GM12878 (cell line): ENCODE results near the gene TCP11. TPM values are rescaled to one million over a fixed set of nuclear protein-coding genes. Genes with fewer than 3 reads are reported as not detected.

Source experiments
- ATAC-seq: fragments of 200-7000 bp; cut with Tn5 transposase; 3 replicates; pipeline ENCODE4 v1.9.1; 2020; ENCODE audit warnings: mild to moderate bottlenecking, moderate library complexity
- BruUV-seq: library from RNA; stranded (reverse); fragments of 400-500 nt; replicated peaks from 2 replicates; lab custom pipeline; 2021; lab: Mats Ljungman, UMichigan
- CTCF ChIA-PET: fragments of 300-600 bp; sonication (Branson Sonifier 250); formaldehyde crosslinking; extraction: SDS; loops from one replicate; lab custom pipeline; 2021; ENCODE audit warnings: inconsistent platforms; lab: Yijun Ruan, JAX
- POLR2A ChIA-PET: fragments of 350-600 bp; formaldehyde crosslinking; extraction: SDS; loops from one replicate; lab custom pipeline; 2021; ENCODE audit warnings: inconsistent platforms; lab: Charles Lee
- RAD21 ChIA-PET: fragments of 300-600 bp; sonication (Branson Sonifier 250); formaldehyde crosslinking; loops from one replicate; lab custom pipeline; 2023; ENCODE audit warnings: antibody characterized with exemption; ENCODE audit not compliant: unreplicated experiment; lab: Charles Lee
- SMC1A ChIA-PET: fragments of 300-600 bp; sonication (Branson Sonifier 250); formaldehyde crosslinking; loops from one replicate; lab custom pipeline; 2023; ENCODE audit not compliant: unreplicated experiment, uncharacterized antibody; lab: Charles Lee
- DNase-seq: peaks from one replicate; pipeline ENCODE4 v3.0.0-alpha.2; 2011; ENCODE audit warnings: low read depth, low spot score
- FAIRE-seq: peaks from 3 replicates; lab custom pipeline; 2011; peaks lifted over from hg19 to GRCh38; lab: Jason Lieb, UNC
- H2AFZ ChIP-seq: 2 replicates; pipeline ENCODE4 v1.6.0; 2011; ENCODE audit warnings: low read depth, low read length, control low read depth; ENCODE audit not compliant: control insufficient read depth
- H3K27ac ChIP-seq: 2 replicates; pipeline ENCODE4 v1.5.1; 2011; ENCODE audit warnings: control low read depth; ENCODE audit not compliant: control insufficient read depth, insufficient read depth
- H3K27me3 ChIP-seq, 2 experiments: replicated peaks in 1 of 2; 2 replicates each; pipeline versions ENCODE4 v1.6.0 to v1.6.1; 2011; ENCODE audit warnings: low read length in 1 of 2; ENCODE audit not compliant: control insufficient read depth in 2 of 2, insufficient read depth in 2 of 2
- H3K36me3 ChIP-seq, 2 experiments: 2 replicates each; pipeline ENCODE4 v1.5.1; 2011; ENCODE audit warnings: low read length in 1 of 2; ENCODE audit not compliant: control insufficient read depth in 2 of 2, insufficient read depth in 2 of 2
- H3K4me1 ChIP-seq: 2 replicates; pipeline ENCODE4 v1.6.1; 2011; ENCODE audit warnings: mild to moderate bottlenecking, low read length, moderate library complexity, mixed read lengths; ENCODE audit not compliant: control insufficient read depth, insufficient read depth
- H3K4me2 ChIP-seq: 2 replicates; pipeline ENCODE4 v1.6.0; 2011; ENCODE audit warnings: control low read depth; ENCODE audit not compliant: control insufficient read depth, insufficient read depth
- H3K4me3 ChIP-seq: fragments of 200-600 bp; sonication (generic); 2 replicates; pipeline ENCODE4 v1.5.1; 2016
- H3K79me2 ChIP-seq: 2 replicates; pipeline ENCODE4 v1.6.0; 2011; ENCODE audit warnings: low read length; ENCODE audit not compliant: control insufficient read depth, insufficient read depth
- H3K9ac ChIP-seq: 2 replicates; pipeline ENCODE4 v1.8.0; 2011; ENCODE audit warnings: low read length, control low read depth, mixed read lengths; ENCODE audit not compliant: control insufficient read depth, insufficient read depth
- H3K9me3 ChIP-seq: replicated peaks from 3 replicates; pipeline ENCODE4 v1.5.1; 2011; ENCODE audit warnings: mild to moderate bottlenecking, low read length; ENCODE audit not compliant: control insufficient read depth, insufficient read depth
- H4K20me1 ChIP-seq: 2 replicates; pipeline ENCODE4 v1.6.0; 2011; ENCODE audit not compliant: control insufficient read depth, insufficient read depth
- BCL3 ChIP-seq: IDR thresholded peaks from 2 replicates; pipeline ENCODE4 v1.6.1; 2011; ENCODE audit warnings: borderline replicate concordance, low read depth, mild to moderate bottlenecking, moderate library complexity, low read length; ENCODE audit not compliant: insufficient read depth, poor library complexity, severe bottlenecking
- BCLAF1 ChIP-seq: fragments of 450-650 bp; IDR thresholded peaks from 2 replicates; pipeline ENCODE4 v1.6.1; 2017; ENCODE audit warnings: antibody characterized with exemption, mild to moderate bottlenecking, moderate library complexity
- BHLHE40 ChIP-seq, 2 experiments: fragments of 450-650 bp in 1 of 2; IDR thresholded peaks; 2 replicates each; pipeline ENCODE4 v1.6.1; 2011 to 2017; ENCODE audit warnings: low read depth in 2 of 2, borderline replicate concordance in 1 of 2, improper control_type of control experiment in 1 of 2, low read length in 1 of 2, mild to moderate bottlenecking in 1 of 2
- CEBPZ ChIP-seq: fragments of 150-350 bp; IDR thresholded peaks from 2 replicates; pipeline ENCODE4 v1.6.1; 2016; ENCODE audit warnings: low read depth, low read length
- HDGF ChIP-seq: fragments of 450-650 bp; IDR thresholded peaks from 2 replicates; pipeline ENCODE4 v1.6.1; 2016; ENCODE audit warnings: antibody characterized with exemption
- IKZF2 ChIP-seq, 2 experiments: fragments of 450-650 bp; IDR thresholded peaks; 2 replicates each; pipeline ENCODE4 v1.6.1; 2017; ENCODE audit warnings: mild to moderate bottlenecking in 2 of 2, moderate library complexity in 2 of 2
- IRF4 ChIP-seq: IDR thresholded peaks from 2 replicates; pipeline ENCODE4 v1.6.1; 2011; ENCODE audit warnings: low read depth, low read length
- MXI1 ChIP-seq: fragments of 150-350 bp; IDR thresholded peaks from 2 replicates; pipeline ENCODE4 v1.6.1; 2011; ENCODE audit warnings: low read depth, mild to moderate bottlenecking, inconsistent platforms, low read length, improper control_type of control experiment
- NFYA ChIP-seq: IDR thresholded peaks from 2 replicates; pipeline ENCODE4 v1.6.1; 2011; ENCODE audit warnings: low read depth, mild to moderate bottlenecking, low read length, improper control_type of control experiment, borderline replicate concordance
- RAD21 ChIP-seq: IDR thresholded peaks from 2 replicates; pipeline ENCODE4 v1.6.1; 2011; ENCODE audit warnings: mild to moderate bottlenecking, low read depth, low read length, moderate library complexity; ENCODE audit not compliant: insufficient read depth
- RCOR1 ChIP-seq: conservative IDR thresholded peaks from 2 replicates; pipeline ENCODE4 v1.6.1; 2012; ENCODE audit warnings: low read depth, low read length, improper control_type of control experiment
- ZNF24 ChIP-seq: fragments of 450-650 bp; IDR thresholded peaks from 2 replicates; pipeline ENCODE4 v1.6.1; 2017; ENCODE audit warnings: antibody characterized with exemption, mild to moderate bottlenecking
- WGBS: methylation state at CpG from one replicate; pipeline ENCODE4 v1.1.6; 2016; ENCODE audit warnings: low lambda C conversion rate; ENCODE audit not compliant: insufficient replicate concordance, insufficient coverage; ENCODE audit errors: missing lambda C conversion rate; 5-methylcytosine and 5-hydroxymethylcytosine counted together
- in situ Hi-C: fragments of 300-500 bp; cut with MboI; formaldehyde crosslinking; loops from 9 replicates; pipeline ENCODE4 v1.14.3; 2018; ENCODE audit warnings: mixed read lengths
- intact Hi-C: fragments of 100-400 bp; cut with micrococcal nuclease; formaldehyde crosslinking; loops from one replicate; pipeline ENCODE4 v1.14.2; 2022; ENCODE audit not compliant: unreplicated experiment
- polyA plus RNA-seq, 11 experiments: library from polyadenylated mRNA; depleted of rRNA in 4 of 11; unstranded in 6 of 11; stranded (reverse) in 5 of 11; fragments of >200 nt; fragmentation: Nextera tagmentation in 4 of 11; fragmentation: Illumina TruSeq in 1 of 11; extraction: Ambion mirVana in 4 of 11; extraction: Trizol in 1 of 11; gene quantifications; 1 replicate in 1 of 11; 2 replicates in 10 of 11; pipeline versions ENCODE4 v1.2.1 to v1.2.3, GENCODE V29; 2011 to 2016; ENCODE audit warnings: inconsistent platforms in 2 of 11, missing spikeins in 2 of 11, low read depth in 1 of 11
- total RNA-seq, 4 experiments: library from RNA; depleted of rRNA in 3 of 4; stranded (reverse); fragments of >200 nt in 3 of 4; fragmentation: Illumina TruSeq in 1 of 4; extraction: Trizol in 1 of 4; gene quantifications; 2 replicates each; pipeline versions ENCODE4 v1.2.1 to v1.2.3, GENCODE V29; 2013 to 2021

The TCP11 gene
- total and polyA plus RNA-seq, 10 of the 15 experiments (the other 5 are each of a cell fraction or from before 2014, with no cell fraction given): not detected

- TF ChIP-seq CEBPZ: no peak
- no peak for TF ChIP-seq NFYA
- no peak for TF ChIP-seq IKZF2 (IDR thresholded peaks at IDR 0.05)
- TF ChIP-seq ZNF24: no peak
- TF ChIP-seq MXI1: no peak
- no peak for TF ChIP-seq IRF4
- TF ChIP-seq BHLHE40 (IDR thresholded peaks at IDR 0.05; ENCODE audit: borderline replicate concordance in 1 of 2, low read depth in 2 of 2, low read length in 1 of 2): no peak
These were observed 61.0 kb downstream of the TCP11 start (continued) for GRCh38 chr6:35080016-35080680.

- WGBS: 79% methylated on average over 23 of the region's 23 CpGs
- Histone ChIP-seq H4K20me1 (no peaks in the 10 kb centered on the region), H3K9ac (no peak overlapping the region), H2AFZ (no peak overlapping the region), H3K79me2 (no peaks in the 10 kb centered on the region), H3K4me3 (no peak overlapping the region), H3K9me3 (no peaks in the 10 kb centered on the region), H3K4me1 (no peaks in the 10 kb centered on the region), H3K27me3 (no peaks in the 10 kb centered on the region), H3K36me3 (no peaks in the 10 kb centered on the region; a peak in 2 of 4 replicates), H3K27ac (no peak overlapping the region), H3K4me2 (no peak overlapping the region)
- ChIA-PET SMC1A (no interaction called here), CTCF (no interaction called here), POLR2A (no interaction called here), RAD21 (no interaction called here)
- FAIRE-seq (no peak), DNase-seq (no peak), ATAC-seq (no peak)
- intact Hi-C loops: no loop called here
- BruUV-seq: no TSS peak
- in situ Hi-C loops: no loop called here
- no peak for TF ChIP-seq BCLAF1
- TF ChIP-seq BCL3: no peak
- TF ChIP-seq HDGF: no peak
- TF ChIP-seq RCOR1: no peak
- TF ChIP-seq RAD21: no peak
These were observed 61.7 kb downstream of the TCP11 start for GRCh38 chr6:35079311-35080000.
